Activated T-helper 2 cell treated with anti-CD3 and anti-CD28 coated beads, Interferon-gamma antibody, Interleukin-2, Interleukin-4, amounts not matched to agents 10 μg/mL and 5 μg/mL and 100 μg/mL, durations not matched to agents 14 hours and 24 hours and 36 hours (primary cell): Measurements from ENCODE around the gene COLEC11. TPM values are rescaled to one million over a fixed set of nuclear protein-coding genes. Genes with fewer than 3 reads are reported as not detected.
A peak's percentile ranks its signal among the peaks of the same experiment; 100 is the strongest.
"Not testable (repeated sequence)": the region's sequence is repeated elsewhere in the genome, so short reads cannot be mapped to it uniquely, and the experiment has no call there.

Experiments
- DNase-seq: peaks from one replicate; pipeline ENCODE4 v3.0.0; 2021; ENCODE audit warnings: low spot score
- H3K27ac Mint-ChIP-seq: one replicate; pipeline ENCODE4 v1.8.0; 2021; ENCODE audit warnings: mixed read lengths
- H3K27me3 Mint-ChIP-seq: one replicate; pipeline ENCODE4 v1.8.0; 2021; ENCODE audit warnings: low read depth, mixed read lengths
- H3K36me3 Mint-ChIP-seq: one replicate; pipeline ENCODE4 v1.8.0; 2021; ENCODE audit warnings: low read depth, mixed read lengths
- H3K4me1 Mint-ChIP-seq: one replicate; pipeline ENCODE4 v1.8.0; 2021; ENCODE audit warnings: low read depth, mixed read lengths
- H3K4me3 Mint-ChIP-seq: one replicate; pipeline ENCODE4 v1.8.0; 2021; ENCODE audit warnings: low read depth, mild to moderate bottlenecking, moderate library complexity, mixed read lengths
- H3K9me3 Mint-ChIP-seq: one replicate; pipeline ENCODE4 v1.8.0; 2021; ENCODE audit warnings: mixed read lengths
- intact Hi-C: fragments of 100-400 bp; cut with micrococcal nuclease; formaldehyde crosslinking; loops from one replicate; pipeline ENCODE4 v1.15.1; 2023
- total RNA-seq: library from RNA; stranded (reverse); gene quantifications from 2 replicates; pipeline ENCODE4 v1.2.3, GENCODE V29; 2022

The COLEC11 gene
- total RNA-seq, 1 donor from 2014 or later: not detected

DNA sequence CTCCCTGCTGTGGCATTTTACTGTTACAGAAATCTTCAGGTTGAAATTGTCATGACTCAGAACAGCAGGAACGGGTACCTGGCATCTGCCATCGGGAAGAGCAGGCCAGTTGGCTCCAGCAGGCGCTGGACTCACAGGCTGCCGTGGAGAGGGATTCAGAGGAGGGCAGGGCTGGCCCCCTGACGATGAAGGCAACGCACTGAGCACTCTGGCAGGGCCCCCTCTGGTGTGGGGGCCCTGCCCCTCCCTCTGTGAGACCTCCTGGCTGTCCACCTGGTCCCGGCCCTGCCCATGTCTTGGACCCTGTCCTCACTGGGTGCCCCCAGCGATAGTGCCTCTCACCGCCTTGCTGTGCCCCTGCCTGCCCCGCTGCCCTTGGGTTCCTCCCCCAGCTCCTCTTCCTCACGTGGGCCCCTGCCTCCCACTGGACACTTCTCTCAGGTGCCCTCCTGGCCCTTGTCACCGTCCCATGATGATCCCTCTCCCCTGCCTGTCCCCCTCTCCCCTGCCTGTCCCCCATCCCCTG lies 39.7 kb downstream of the COLEC11 start:
- intact Hi-C loops: no loop called here
- no peak for DNase-seq
- Mint-ChIP-seq H3K27me3 (no peaks in the 10 kb centered on the region), H3K27ac (no peak overlapping the region), H3K4me1 (peaks cover 4% of the 10 kb centered on the region), H3K9me3 (no peaks in the 10 kb centered on the region), H3K36me3 (no peaks in the 10 kb centered on the region), H3K4me3 (no peak overlapping the region)

DNA sequence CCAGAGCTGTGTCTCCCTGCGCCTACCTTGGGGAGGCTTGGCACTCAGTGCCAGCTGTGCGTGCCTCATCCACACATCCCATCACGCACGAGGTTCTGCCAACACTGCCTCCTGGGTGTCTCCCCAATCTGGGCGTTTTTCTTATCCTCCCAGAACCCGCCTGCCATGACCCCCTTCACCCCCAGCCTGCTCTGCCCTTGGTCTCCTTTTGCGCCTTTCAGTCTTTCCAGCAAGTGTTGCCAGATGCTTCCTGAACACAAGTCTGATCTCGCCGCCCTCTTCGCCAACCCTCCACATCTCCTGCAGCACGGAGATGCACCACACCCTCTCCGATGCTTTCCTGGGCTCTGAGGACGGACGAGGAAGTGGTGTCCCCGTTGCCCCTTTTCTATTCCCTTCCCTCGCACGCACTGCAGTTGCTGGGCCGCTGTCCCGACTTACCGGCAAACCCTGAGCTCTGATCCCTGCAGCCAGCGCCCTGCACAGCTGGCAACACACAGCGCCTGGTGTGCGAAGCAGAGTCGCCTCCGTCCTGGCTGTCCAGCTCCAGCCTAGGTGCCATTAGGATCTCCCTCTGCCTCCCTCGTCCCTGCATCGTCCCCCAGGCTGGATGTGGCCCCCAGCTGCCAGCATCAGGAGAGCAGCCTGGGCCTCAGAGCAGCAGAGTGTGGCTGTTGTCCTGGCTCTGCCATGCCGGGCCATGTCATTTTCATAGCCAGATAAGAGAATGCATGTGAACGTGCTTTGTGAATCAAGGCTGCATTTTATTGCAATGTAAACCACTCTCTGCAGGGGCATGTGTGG lies 40.5 kb downstream of the COLEC11 start:
- Mint-ChIP-seq H3K36me3 (no peaks in the 10 kb centered on the region), H3K27me3 (no peaks in the 10 kb centered on the region), H3K9me3 (no peaks in the 10 kb centered on the region), H3K4me1 (peaks cover 4% of the 10 kb centered on the region), H3K4me3 (no peak overlapping the region), H3K27ac (no peak overlapping the region)
- intact Hi-C loops: no loop called here
- DNase-seq: no peak

DNA sequence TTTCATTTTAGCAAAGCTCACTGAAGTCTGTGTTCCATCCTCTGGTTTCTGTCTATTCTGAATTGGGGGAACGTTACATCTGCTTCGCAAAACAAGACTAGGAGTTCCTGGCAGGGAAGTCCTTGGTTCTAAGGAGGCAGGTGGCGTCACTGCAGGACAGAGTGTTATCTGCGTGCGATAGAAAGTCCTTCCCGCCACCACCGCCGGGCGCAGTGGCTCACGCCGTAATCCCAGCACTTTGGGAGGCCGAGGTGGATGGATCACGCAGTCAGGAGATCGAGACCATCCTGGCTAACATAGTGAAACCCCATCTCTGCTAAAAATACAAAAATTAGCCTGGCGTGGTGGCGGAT lies 41.0 kb downstream of the COLEC11 start:
- H3K27ac Mint-ChIP-seq, H3K4me1 Mint-ChIP-seq, H3K27me3 Mint-ChIP-seq, H3K36me3 Mint-ChIP-seq, H3K9me3 Mint-ChIP-seq, H3K4me3 Mint-ChIP-seq, DNase-seq, intact Hi-C loops: not testable (repeated sequence)

DNA sequence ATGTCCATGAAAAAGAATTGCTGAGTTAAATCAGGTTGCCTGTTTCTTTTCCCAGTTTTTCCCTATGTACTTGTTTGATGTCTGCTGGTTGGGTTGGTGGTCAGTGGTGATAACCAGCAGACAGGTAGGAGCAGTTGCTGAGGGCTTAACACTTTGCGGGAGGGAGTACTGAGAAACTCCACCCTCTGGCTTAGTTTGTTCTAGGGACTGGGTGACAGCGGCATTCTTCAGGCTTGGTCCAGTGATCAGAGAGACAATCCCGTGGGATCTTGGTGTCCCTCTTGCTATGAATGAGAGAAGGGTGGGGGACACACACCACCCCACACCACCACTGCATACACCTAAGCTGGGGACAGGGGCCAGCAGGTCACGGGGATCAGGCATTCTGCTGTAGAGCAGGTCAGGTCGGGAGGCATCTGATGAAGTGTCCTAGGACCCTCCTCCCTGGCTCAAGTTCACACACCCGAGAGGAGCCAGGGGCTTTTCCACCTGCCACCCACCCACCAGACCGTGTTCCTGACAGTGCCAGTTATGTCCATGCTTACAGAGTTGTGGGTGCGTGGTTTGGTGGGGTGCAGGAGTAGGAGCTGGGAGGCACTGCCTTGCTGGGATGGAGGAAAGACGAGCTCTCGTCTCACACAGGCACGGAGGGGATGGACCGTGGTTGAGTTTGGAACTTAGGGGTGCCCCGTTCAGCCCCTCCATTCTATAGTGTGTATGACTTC lies 41.8 kb downstream of the COLEC11 start:
- Mint-ChIP-seq H3K36me3 (no peaks in the 10 kb centered on the region), H3K9me3 (no peaks in the 10 kb centered on the region), H3K27ac (no peak overlapping the region), H3K4me1 (peaks cover 4% of the 10 kb centered on the region), H3K4me3 (no peak overlapping the region), H3K27me3 (no peaks in the 10 kb centered on the region)
- intact Hi-C loops: no loop called here
- DNase-seq: no peak

GRCh38 chr2:3637311-3637675 lies 42.4 kb downstream of the COLEC11 start:
- H3K4me1 Mint-ChIP-seq: peaks cover 4% of the 10 kb centered on the region
- no peak overlapping the region for H3K27ac Mint-ChIP-seq
- H3K36me3 Mint-ChIP-seq: no peaks in the 10 kb centered on the region
- no peaks in the 10 kb centered on the region for H3K27me3 Mint-ChIP-seq
- H3K4me3 Mint-ChIP-seq: no peak overlapping the region
- intact Hi-C loops: no loop called here
- no peak for DNase-seq
- no peaks in the 10 kb centered on the region for H3K9me3 Mint-ChIP-seq

DNA sequence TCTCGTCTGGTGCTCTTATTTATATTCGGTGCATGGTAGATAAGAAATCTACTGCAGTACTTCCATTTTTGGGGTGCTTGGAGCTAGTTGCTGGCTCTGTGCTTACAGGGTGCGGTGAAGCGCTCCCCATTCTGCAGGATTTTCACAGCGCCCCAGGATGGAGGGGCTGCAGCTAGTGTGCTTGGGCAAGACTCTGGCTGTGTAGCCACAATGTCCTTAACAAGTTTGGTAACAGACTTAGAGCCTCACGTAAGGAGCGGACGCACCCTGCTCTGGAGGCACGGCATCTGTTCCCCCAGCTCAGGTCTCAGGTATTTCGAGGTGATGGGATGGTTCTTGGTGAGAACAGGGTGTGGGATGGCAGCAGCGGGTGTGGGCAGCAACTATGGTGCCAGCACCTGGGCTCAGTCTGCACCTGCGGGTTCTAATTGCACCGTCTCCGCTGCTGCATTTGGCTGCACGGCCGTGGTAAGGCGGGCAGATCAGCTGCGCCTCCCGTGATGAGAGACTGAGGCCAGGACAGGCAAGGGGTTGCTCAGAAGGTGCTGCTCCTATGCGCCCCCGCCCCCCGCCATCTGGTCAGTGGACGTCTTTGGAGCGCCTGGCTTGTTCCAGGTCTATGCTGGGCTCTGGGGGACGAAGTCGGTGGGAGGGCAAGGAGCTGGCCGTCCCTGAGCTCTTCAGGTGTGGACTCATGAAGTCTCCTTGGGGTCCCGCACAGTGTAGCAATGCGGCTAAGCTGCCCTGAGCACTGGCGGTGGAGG lies 43.0 kb downstream of the COLEC11 start:
- no peaks in the 10 kb centered on the region for H3K9me3 Mint-ChIP-seq
- no peak overlapping the region for H3K4me3 Mint-ChIP-seq
- intact Hi-C loops: no loop called here
- DNase-seq: no peak
- H3K36me3 Mint-ChIP-seq: no peaks in the 10 kb centered on the region
- H3K27me3 Mint-ChIP-seq: no peaks in the 10 kb centered on the region
- H3K27ac Mint-ChIP-seq: no peak overlapping the region
- H3K4me1 Mint-ChIP-seq: peaks cover 4% of the 10 kb centered on the region

- Mint-ChIP-seq H3K4me3 (no peak overlapping the region), H3K4me1 (peaks cover 4% of the 10 kb centered on the region), H3K36me3 (no peaks in the 10 kb centered on the region), H3K27ac (no peak overlapping the region), H3K27me3 (no peaks in the 10 kb centered on the region), H3K9me3 (no peaks in the 10 kb centered on the region)
- peak; percentile 4 for DNase-seq
- intact Hi-C loops: no loop called here
Observed at GRCh38 chr2:3638456-3638810, 43.5 kb downstream of the COLEC11 start.

- Mint-ChIP-seq H3K4me3 (no peak overlapping the region), H3K27ac (no peak overlapping the region), H3K36me3 (no peaks in the 10 kb centered on the region), H3K4me1 (peaks cover 4% of the 10 kb centered on the region), H3K9me3 (no peaks in the 10 kb centered on the region), H3K27me3 (no peaks in the 10 kb centered on the region)
- DNase-seq: peak; percentile 0
- intact Hi-C loops: no loop called here
Observed at GRCh38 chr2:3639015-3639630, 44.2 kb downstream of the COLEC11 start.

DNA sequence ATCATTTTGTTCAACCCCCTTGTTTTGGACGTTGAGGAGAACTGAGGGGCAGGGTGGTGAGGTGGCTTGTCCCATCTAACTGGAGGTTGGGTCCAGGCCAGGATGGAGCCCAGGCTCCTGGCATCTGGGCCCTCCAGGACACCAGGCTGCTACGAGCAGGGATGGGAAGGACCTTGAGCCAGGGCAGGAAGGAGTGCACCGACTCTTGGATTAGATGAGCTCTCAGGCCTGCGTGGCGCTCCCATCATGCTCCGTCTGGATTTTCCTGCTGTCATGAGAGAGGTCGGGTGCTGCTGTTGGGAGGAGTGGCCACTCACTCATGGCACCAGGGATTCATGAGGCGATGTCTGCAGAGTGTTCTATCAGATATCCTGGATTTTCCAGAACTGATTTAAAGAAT lies 44.7 kb downstream of the COLEC11 start:
- no peaks in the 10 kb centered on the region for H3K9me3 Mint-ChIP-seq
- peaks cover 4% of the 10 kb centered on the region for H3K4me1 Mint-ChIP-seq
- H3K27ac Mint-ChIP-seq: no peak overlapping the region
- DNase-seq: no peak
- no peaks in the 10 kb centered on the region for H3K27me3 Mint-ChIP-seq
- H3K4me3 Mint-ChIP-seq: no peak overlapping the region
- intact Hi-C loops: no loop called here
- H3K36me3 Mint-ChIP-seq: no peaks in the 10 kb centered on the region

GRCh38 chr2:3641181-3641580 lies 46.3 kb downstream of the COLEC11 start:
- intact Hi-C loops: no loop called here

DNA sequence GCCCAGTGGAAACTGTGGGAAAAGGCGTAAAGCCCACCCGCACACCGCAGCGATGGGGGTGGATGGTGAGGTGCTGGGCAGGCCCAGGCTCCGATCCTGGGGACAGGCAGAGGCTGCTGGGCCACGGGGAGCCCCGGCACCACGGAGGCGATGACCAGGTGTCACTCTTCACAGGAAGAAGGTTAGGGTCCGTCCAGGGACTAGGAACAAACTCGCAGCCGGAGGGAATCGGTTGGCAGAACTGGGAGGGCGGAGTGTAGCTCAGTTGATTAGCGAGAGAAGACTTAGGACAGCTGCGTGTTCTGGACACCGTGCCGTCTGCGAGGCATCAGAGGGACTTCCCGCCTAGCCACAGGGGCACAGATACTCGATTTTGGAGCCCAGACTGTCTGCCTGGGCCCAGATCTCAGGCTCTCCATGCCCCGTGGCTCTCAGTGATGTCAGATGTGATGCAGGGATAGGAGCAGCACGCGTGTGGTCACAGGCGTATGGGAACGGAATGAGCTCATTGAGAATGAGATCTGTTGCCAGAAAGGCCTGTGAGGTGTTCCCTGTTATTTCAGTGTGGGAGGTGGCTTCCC lies 47.0 kb downstream of the COLEC11 start:
- Mint-ChIP-seq H3K9me3 (no peaks in the 10 kb centered on the region), H3K27ac (no peak overlapping the region), H3K4me1 (peaks cover 4% of the 10 kb centered on the region), H3K4me3 (no peak overlapping the region), H3K36me3 (no peaks in the 10 kb centered on the region), H3K27me3 (no peaks in the 10 kb centered on the region)
- intact Hi-C loops: no loop called here
- no peak for DNase-seq

More at GRCh38 chr2:3641181-3641580, 46.3 kb downstream of the COLEC11 start:
- Mint-ChIP-seq H3K4me1 (peaks cover 4% of the 10 kb centered on the region), H3K4me3 (no peak overlapping the region), H3K27me3 (no peaks in the 10 kb centered on the region), H3K27ac (no peak overlapping the region), H3K9me3 (no peaks in the 10 kb centered on the region), H3K36me3 (no peaks in the 10 kb centered on the region)
- no peak for DNase-seq

- no peak overlapping the region for H3K27ac Mint-ChIP-seq
- H3K4me1 Mint-ChIP-seq: peaks cover 4% of the 10 kb centered on the region
- H3K27me3 Mint-ChIP-seq: no peaks in the 10 kb centered on the region
- H3K9me3 Mint-ChIP-seq: no peaks in the 10 kb centered on the region
- intact Hi-C loops: no loop called here
- H3K4me3 Mint-ChIP-seq: no peak overlapping the region
- H3K36me3 Mint-ChIP-seq: no peaks in the 10 kb centered on the region
- no peak for DNase-seq
Observed at GRCh38 chr2:3642521-3643215, 47.8 kb downstream of the COLEC11 start.
